ENCODE results near the gene DNLZ.

DNA sequence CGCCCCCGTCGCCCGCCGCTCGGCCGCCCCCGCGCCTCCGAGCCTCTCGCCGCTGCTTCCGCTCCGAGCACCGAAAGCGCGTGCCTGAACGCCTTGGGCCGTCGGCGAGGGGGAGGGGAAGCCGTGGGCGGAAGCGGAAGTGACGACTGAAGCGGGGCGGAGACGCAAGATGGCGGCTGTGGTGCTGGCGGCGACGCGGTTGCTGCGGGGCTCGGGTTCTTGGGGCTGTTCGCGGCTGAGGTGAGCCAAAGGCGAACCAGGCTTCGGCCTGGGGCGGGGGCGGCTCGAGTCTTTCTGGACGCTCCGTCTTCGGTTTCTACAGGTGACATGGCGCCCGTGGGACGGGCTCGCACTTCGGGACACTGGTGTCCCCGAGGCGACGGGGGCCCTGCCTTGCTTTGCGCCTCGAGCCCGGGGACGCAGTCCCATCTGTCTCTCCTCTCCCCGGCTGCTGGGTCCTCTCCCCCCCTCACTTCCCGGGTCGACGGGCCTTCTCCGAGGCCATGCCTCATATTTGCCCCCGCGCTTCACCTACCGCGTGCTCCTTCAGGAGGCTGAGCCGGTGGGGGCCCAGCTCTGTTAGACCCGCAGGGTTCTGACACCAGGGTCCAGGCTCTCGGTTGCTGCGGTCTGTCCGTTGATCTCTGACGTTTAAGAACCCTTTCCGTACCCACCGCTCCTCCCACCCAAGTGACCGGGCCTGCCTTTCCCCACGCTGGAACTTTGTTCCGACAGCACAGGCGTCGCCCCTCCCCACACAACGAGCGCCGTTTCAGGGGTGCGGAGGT, 47.1 kb upstream of the DNLZ start, which contains the start of the genes ENTR1 and PMPCA:
- TF ChIP-seq EZH2 (IDR thresholded peaks at IDR 0.05; ENCODE audit: low read depth) = no peak
- TF ChIP-seq, protein P1, sequence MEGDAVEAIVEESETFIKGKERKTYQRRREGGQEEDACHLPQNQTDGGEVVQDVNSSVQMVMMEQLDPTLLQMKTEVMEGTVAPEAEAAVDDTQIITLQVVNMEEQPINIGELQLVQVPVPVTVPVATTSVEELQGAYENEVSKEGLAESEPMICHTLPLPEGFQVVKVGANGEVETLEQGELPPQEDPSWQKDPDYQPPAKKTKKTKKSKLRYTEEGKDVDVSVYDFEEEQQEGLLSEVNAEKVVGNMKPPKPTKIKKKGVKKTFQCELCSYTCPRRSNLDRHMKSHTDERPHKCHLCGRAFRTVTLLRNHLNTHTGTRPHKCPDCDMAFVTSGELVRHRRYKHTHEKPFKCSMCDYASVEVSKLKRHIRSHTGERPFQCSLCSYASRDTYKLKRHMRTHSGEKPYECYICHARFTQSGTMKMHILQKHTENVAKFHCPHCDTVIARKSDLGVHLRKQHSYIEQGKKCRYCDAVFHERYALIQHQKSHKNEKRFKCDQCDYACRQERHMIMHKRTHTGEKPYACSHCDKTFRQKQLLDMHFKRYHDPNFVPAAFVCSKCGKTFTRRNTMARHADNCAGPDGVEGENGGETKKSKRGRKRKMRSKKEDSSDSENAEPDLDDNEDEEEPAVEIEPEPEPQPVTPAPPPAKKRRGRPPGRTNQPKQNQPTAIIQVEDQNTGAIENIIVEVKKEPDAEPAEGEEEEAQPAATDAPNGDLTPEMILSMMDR (conservative IDR thresholded peaks at IDR 0.05) = no peak
